NT2/D1 (cell line): ENCODE data around the gene ZDHHC18.

Experiments used
- SUZ12 ChIP-seq: IDR thresholded peaks from 2 replicates; pipeline ENCODE4 v1.6.1; 2011; ENCODE audit not compliant: insufficient read length, insufficient read depth; ENCODE audit errors: extremely low read depth
- ZNF274 ChIP-seq: IDR thresholded peaks from 2 replicates; pipeline ENCODE4 v1.6.1; 2011; ENCODE audit warnings: mild to moderate bottlenecking, low read depth, low read length

- TF ChIP-seq ZNF274 (no peak), SUZ12 (no peak)
These were observed 11.6 kb upstream of the ZDHHC18 start for GRCh38 chr1:26814893-26815292.
